GM10248 (cell line): ENCODE results near the gene SPATA16.

Experiments
- CTCF ChIA-PET: fragments of 300-600 bp; sonication (Branson Sonifier 250); formaldehyde crosslinking; extraction: SDS; loops from one replicate; lab custom pipeline; 2021; ENCODE audit warnings: antibody characterized with exemption; lab: Yijun Ruan, JAX
- POLR2A ChIA-PET: fragments of 350-650 bp; sonication (Branson Sonifier 250); formaldehyde crosslinking; extraction: SDS; loops from one replicate; lab custom pipeline; 2020; ENCODE audit warnings: antibody characterized with exemption; lab: Yijun Ruan, JAX
- DNase-seq: peaks from one replicate; pipeline ENCODE4 v3.0.0; 2012; ENCODE audit errors: extremely low spot score
- CTCF ChIP-seq: IDR thresholded peaks from 2 replicates; pipeline ENCODE4 v1.5.1; 2012; ENCODE audit warnings: mild to moderate bottlenecking, low read depth; ENCODE audit errors: extremely low read depth, missing control alignments, control extremely low read depth

Gene SPATA16

GRCh38 chr3:173096994-173097785 is 43.8 kb downstream of the SPATA16 start:
- no peak for TF ChIP-seq CTCF
- DNase-seq: no peak
- POLR2A ChIA-PET: no interaction called here
- CTCF ChIA-PET: no interaction called here

- TF ChIP-seq CTCF: no peak
Measured at GRCh38 chr3:173096140-173096539, 44.9 kb downstream of the SPATA16 start.

GRCh38 chr3:173092038-173092437 is 49.0 kb downstream of the SPATA16 start:
- CTCF ChIA-PET: interaction anchor here (1.0 kb wide), 2 partner anchors 14 to 38 kb away, joined by 3 read pairs; no protein-coding TSS in a partner anchor
- POLR2A ChIA-PET: no interaction called here
- no peak for TF ChIP-seq CTCF
- no peak for DNase-seq

More at GRCh38 chr3:173096140-173096539, 44.9 kb downstream of the SPATA16 start:
- no peak for DNase-seq
- ChIA-PET POLR2A (no interaction called here), CTCF (interaction anchor here (1.2 to 1.5 kb wide), 2 partner anchors 10 kb away, joined by 3 read pairs; no protein-coding TSS in a partner anchor)

GRCh38 chr3:173090492-173090891 is 50.5 kb downstream of the SPATA16 start:
- CTCF ChIA-PET: no interaction called here
- no peak for TF ChIP-seq CTCF
- DNase-seq: no peak
- POLR2A ChIA-PET: no interaction called here

- POLR2A ChIA-PET: no interaction called here
- CTCF ChIA-PET: interaction anchor here (1.0 kb wide), 1 partner anchor 10 kb away, joined by 3 read pairs; no protein-coding TSS in a partner anchor
- TF ChIP-seq CTCF: no peak
- DNase-seq: no peak
Measured at GRCh38 chr3:173089283-173089682, 51.8 kb downstream of the SPATA16 start.

GRCh38 chr3:173078525-173078924 is 62.5 kb downstream of the SPATA16 start:
- CTCF ChIA-PET: interaction anchor here (0.9 kb wide), 1 partner anchor 10 kb away, joined by 3 read pairs; no protein-coding TSS in a partner anchor
- POLR2A ChIA-PET: no interaction called here
- no peak for TF ChIP-seq CTCF
- DNase-seq: no peak
